Upper lobe of left lung (tissue), 6 donors: ENCODE results near the gene ZNF576. TPM values are rescaled to one million over a fixed set of nuclear protein-coding genes. Genes with fewer than 3 reads are reported as not detected.
A peak's percentile ranks its signal among the peaks of the same experiment; 100 is the strongest.

Experiments used
- ATAC-seq, 2 donors: fragments of 200-7000 bp; cut with Tn5 transposase; one replicate each; pipeline ENCODE4 v1.9.1; 2022; ENCODE audit warnings: mild to moderate bottlenecking in 2 of 2, moderate library complexity in 2 of 2; ENCODE audit not compliant: low FRiP score in 2 of 2
- DNase-seq, 2 donors: peaks; one replicate each; pipeline ENCODE4 v3.0.0-alpha.2; 2019 to 2020
- H3K27ac ChIP-seq, 4 donors: fragments of 200-600 bp; sonication (generic); one replicate each; pipeline ENCODE4 v1.5.1; 2016 to 2019
- H3K27me3 ChIP-seq, 4 donors: fragments of 200-600 bp; sonication (generic); one replicate each; pipeline ENCODE4 v1.5.1; 2017 to 2019
- H3K36me3 ChIP-seq, 4 donors: fragments of 200-600 bp; sonication (generic); one replicate each; pipeline ENCODE4 v1.5.1; 2016 to 2019
- H3K4me1 ChIP-seq, 4 donors: fragments of 200-600 bp; sonication (generic); one replicate each; pipeline ENCODE4 v1.5.1; 2018 to 2019
- H3K4me3 ChIP-seq, 4 donors: fragments of 200-600 bp; sonication (generic); one replicate each; pipeline ENCODE4 v1.5.1; 2017 to 2019; ENCODE audit warnings: mild to moderate bottlenecking in 2 of 4, moderate library complexity in 1 of 4
- H3K9me3 ChIP-seq, 4 donors: fragments of 200-600 bp; sonication (generic); one replicate each; pipeline ENCODE4 v1.5.1; 2018 to 2019
- EP300 ChIP-seq, 4 donors: sonication (generic); formaldehyde crosslinking; IDR thresholded peaks; one replicate each; pipeline ENCODE4 v1.5.1; 2017; ENCODE audit warnings: antibody characterized with exemption in 4 of 4, control low read depth in 2 of 4
- POLR2A ChIP-seq, 4 donors: fragments of 450-650 bp; IDR thresholded peaks; one replicate each; pipeline ENCODE4 v1.5.1; 2016 to 2017; ENCODE audit warnings: antibody characterized with exemption in 4 of 4, mild to moderate bottlenecking in 2 of 4
- POLR2AphosphoS5 ChIP-seq, 2 donors: sonication (generic); formaldehyde crosslinking; IDR thresholded peaks; one replicate each; pipeline ENCODE4 v1.5.1; 2017; ENCODE audit warnings: antibody characterized with exemption in 2 of 2
- WGBS, 2 donors: methylation state at CpG; one replicate each; pipeline ENCODE4 v1.1.5; 2017 to 2018; 5-methylcytosine and 5-hydroxymethylcytosine counted together
- total RNA-seq, 6 donors: library from RNA; depleted of rRNA in 4 of 6; stranded (reverse); fragments of >200 nt in 4 of 6; gene quantifications; one replicate each; pipeline versions ENCODE4 v1.1.0 to v1.2.1, GENCODE V29; 2016 to 2021
- TF ChIP-seq, protein P1 (sequence below), 6 experiments: fragments of 450-650 bp in 4 of 6; fragments of 200-600 bp in 2 of 6; sonication (generic) in 2 of 6; IDR thresholded peaks; one replicate each; pipeline ENCODE4 v1.5.1; 2016 to 2019; ENCODE audit warnings: antibody characterized with exemption in 6 of 6
- donor health status: DM: no; HTN: no; CAD: no; lungs with moderate emphysema.
- donor health status: DM: no; HTN: yes; CAD: no; lungs with severe emphysema.

Gene ZNF576
- total RNA-seq, 6 donors from 2014 or later, result 3.1 to 15.6 (median 7.8) TPM

DNA sequence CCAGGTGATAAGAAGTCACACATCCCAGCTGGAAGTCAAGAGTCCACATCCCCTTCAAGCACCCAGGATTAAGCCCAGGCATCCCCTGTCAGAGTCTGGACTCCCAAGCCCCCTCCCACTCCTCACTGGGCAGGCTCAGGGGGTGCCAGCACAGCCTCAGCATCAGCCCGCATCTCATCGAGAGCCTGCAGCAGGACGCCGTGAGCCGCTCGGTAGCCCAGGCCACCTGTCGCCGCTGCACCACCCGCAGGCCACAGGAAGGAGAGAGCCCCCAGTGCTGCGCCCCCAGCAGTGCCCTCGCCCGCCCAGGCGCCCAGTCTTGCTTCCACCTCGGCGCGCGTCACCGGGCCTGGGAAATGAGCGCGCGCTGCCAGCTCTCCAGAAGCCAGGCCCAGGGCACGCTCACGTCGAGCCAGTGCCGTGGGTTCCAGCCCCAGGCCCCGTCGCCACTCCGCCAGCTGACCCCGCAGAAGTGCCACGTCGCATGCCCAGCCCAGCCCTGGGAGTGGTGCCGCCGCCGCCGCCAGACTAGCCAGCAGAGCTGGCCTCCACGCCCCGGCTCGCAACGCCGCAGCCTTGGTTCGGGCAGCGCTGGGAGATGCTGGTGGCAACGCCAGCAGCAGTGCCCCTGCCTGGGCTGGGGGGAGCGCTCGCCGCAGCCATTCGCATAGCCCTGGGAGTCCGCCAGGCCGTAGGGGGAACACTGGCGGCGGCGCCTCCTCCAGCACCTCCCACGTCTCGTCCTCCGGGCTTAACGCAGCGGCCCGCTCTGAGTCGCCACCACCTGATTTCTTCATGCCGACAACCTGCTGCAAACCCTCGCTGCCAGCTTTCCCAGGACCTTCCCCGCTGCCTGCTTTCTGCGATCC is 4.3 kb upstream of the ZNF576 start:
- DNase-seq, result peak in 1 of 2 donors; percentile 85

DNA sequence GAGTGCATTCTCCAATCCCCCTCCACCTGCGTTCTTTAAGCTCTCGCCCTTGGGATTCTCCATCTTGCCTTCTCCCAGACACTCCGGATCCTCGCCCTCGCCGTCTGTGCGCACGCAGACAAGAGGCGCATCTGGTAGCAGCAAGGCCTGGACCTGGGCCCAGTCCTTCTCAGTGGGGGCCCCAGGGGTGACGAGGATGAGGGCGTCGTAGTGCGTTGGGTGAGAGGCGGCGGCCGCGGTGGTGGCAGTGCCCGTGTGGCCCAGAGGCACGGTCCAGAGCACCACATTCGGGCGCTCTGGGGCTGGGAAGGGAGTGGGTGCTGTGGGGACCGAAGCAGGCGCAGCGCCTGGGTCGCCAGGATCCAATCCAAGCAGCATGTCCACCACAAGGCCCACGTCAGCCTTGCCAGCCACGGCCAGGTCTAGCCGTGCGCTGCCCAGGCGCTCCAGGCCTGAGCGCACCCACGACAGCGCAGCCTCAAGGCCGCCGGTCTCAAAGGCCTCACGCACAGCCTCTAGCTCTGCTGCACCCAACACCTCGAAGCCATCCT is 3.5 kb upstream of the ZNF576 start:
- Histone ChIP-seq H3K27ac (no peak overlapping the region), H3K36me3 (peaks cover 14 to 45% (median 28%) of the 10 kb centered on the region in 4 donors), H3K4me3 (no peak overlapping the region), H3K4me1 (peaks cover 27 to 42% (median 31%) of the 10 kb centered on the region in 4 donors), H3K27me3 (no peaks in the 10 kb centered on the region), H3K9me3 (no peaks in the 10 kb centered on the region)
- TF ChIP-seq EP300 (IDR thresholded peaks at IDR 0.05) (no peak), POLR2AphosphoS5 (IDR thresholded peaks at IDR 0.05) (no peak), POLR2A (IDR thresholded peaks at IDR 0.05) (no peak)
- TF ChIP-seq, protein P1, sequence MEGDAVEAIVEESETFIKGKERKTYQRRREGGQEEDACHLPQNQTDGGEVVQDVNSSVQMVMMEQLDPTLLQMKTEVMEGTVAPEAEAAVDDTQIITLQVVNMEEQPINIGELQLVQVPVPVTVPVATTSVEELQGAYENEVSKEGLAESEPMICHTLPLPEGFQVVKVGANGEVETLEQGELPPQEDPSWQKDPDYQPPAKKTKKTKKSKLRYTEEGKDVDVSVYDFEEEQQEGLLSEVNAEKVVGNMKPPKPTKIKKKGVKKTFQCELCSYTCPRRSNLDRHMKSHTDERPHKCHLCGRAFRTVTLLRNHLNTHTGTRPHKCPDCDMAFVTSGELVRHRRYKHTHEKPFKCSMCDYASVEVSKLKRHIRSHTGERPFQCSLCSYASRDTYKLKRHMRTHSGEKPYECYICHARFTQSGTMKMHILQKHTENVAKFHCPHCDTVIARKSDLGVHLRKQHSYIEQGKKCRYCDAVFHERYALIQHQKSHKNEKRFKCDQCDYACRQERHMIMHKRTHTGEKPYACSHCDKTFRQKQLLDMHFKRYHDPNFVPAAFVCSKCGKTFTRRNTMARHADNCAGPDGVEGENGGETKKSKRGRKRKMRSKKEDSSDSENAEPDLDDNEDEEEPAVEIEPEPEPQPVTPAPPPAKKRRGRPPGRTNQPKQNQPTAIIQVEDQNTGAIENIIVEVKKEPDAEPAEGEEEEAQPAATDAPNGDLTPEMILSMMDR (IDR thresholded peaks at IDR 0.05), result no peak
- no peak for ATAC-seq
- no peak for DNase-seq
- 91 to 96% methylated on average over 24 to 36 of the region's 37 CpGs for WGBS, 2 donors

More for the DNA sequence above, 4.3 kb upstream of the ZNF576 start:
- H3K27me3 ChIP-seq, result no peaks in the 10 kb centered on the region
- H3K4me1 ChIP-seq, result peaks cover 19 to 35% (median 24%) of the 10 kb centered on the region in 4 donors
- peaks cover 14 to 45% (median 28%) of the 10 kb centered on the region in 4 donors for H3K36me3 ChIP-seq
- no peak overlapping the region for H3K4me3 ChIP-seq
- ATAC-seq, result no peak
- no peak for TF ChIP-seq POLR2A (IDR thresholded peaks at IDR 0.05)
- TF ChIP-seq EP300 (IDR thresholded peaks at IDR 0.05), result no peak
- TF ChIP-seq POLR2AphosphoS5 (IDR thresholded peaks at IDR 0.05), result no peak
- TF ChIP-seq, protein P1 (IDR thresholded peaks at IDR 0.05), result no peak
- no peaks in the 10 kb centered on the region for H3K9me3 ChIP-seq
- 96 to 98% methylated on average over 27 to 50 of the region's 63 CpGs for WGBS, 2 donors
- no peak overlapping the region for H3K27ac ChIP-seq

DNA sequence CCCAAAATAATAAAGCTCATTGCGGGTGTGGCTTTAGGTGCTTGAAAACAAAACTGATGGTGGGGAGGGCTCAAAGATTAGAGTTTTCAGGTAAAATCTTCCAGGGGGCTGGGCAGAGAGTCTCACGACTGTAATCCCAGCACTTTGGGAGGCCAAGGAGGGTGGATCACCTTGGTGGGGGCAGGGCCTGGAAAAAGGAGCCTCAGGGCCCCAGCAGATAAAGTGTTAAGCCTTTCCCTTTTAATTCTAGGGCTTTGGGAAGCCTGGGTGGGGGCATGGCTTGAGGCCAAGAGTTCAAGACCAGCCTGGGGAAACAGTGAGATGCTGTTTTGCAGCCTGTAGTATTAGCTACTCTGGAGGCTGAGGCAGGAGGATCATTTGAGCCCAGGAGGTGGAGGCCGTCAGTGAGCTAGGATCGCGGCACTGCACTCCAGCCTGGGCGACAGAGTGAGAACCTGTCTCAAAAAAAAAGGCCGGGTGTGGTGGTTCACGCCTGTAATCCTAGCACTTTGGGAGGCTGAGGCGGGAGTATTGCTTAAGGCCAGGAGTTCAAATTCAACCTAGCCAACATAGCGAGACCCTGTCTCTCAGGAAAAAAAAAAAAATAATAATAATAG is 2.2 kb upstream of the ZNF576 start:
- Histone ChIP-seq H3K27ac (peak overlapping the region in 2 of 4 donors; percentile 93 to 97), H3K9me3 (no peaks in the 10 kb centered on the region), H3K27me3 (no peaks in the 10 kb centered on the region), H3K36me3 (peaks cover 14 to 49% (median 33%) of the 10 kb centered on the region in 4 donors), H3K4me3 (peak overlapping the region in 3 of 4 donors; percentile 59 to 75 (median 62)), H3K4me1 (peaks cover 28 to 48% (median 36%) of the 10 kb centered on the region in 4 donors)
- TF ChIP-seq POLR2AphosphoS5 (IDR thresholded peaks at IDR 0.05) (no peak), POLR2A (IDR thresholded peaks at IDR 0.05) (no peak), EP300 (IDR thresholded peaks at IDR 0.05) (no peak)
- TF ChIP-seq, protein P1 (IDR thresholded peaks at IDR 0.05), result no peak
- WGBS, 2 donors, result 91 to 98% methylated on average over 10 of the region's 10 CpGs
- DNase-seq (no peak), ATAC-seq (no peak)

DNA sequence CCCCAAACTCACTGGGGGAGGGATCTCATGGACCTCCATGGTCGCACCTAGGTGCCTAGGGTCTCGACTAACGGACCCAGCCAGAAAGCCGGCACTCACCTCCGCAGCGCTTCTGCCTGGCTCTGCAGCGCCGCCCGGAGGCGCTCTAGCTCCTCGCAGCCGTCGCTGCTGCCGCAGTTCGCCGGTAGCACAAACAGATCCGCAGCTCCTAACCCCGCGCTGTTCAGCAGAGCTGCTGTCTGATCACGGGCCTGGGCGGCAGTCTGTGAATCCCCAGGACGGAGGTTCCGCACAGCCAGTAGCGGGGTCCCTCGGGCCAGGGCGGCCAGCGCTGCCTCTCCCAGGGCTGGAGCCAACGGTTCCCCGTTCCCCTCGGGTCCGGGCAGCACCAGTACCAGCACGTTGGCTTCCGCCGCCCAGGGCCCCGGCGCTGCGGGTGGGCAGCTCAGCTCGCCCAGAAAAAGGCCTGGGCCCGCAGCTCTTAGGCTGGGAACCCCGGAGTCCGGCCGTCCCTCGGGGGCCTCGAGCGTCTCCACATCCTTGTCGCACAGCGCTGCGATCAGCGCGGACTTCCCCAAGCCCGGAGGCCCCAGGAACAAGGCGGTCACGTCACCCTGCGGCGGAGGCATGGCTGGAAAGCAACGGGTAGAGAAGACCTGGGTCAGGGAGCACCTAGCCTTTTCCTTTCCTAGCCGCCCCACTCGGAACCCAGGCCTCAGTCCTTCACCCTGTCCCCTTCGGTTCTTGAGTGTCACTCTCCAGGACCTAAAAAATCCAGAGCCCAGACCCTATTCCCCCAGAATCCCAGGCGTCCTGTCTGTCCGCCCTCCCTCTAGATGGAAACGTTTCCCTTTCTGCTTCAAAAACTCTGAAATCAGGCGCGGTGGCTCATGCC is 1.4 kb upstream of the ZNF576 start:
- Histone ChIP-seq H3K36me3 (peaks cover 15 to 51% (median 35%) of the 10 kb centered on the region in 4 donors), H3K27me3 (no peaks in the 10 kb centered on the region), H3K4me3 (peak overlapping the region; percentile 55 to 75 (median 60)), H3K27ac (peak overlapping the region; percentile 93 to 98 (median 96)), H3K4me1 (peaks cover 28 to 48% (median 36%) of the 10 kb centered on the region in 4 donors), H3K9me3 (no peaks in the 10 kb centered on the region)
- WGBS, 2 donors, result 5 to 7% methylated on average over 13 to 48 of the region's 64 CpGs
- peak; percentile 45 to 49 for ATAC-seq
- TF ChIP-seq POLR2A (IDR thresholded peaks at IDR 0.05), result peak in 1 of 4 donors; percentile 33
- TF ChIP-seq EP300 (IDR thresholded peaks at IDR 0.05), result no peak
- TF ChIP-seq, protein P1 (IDR thresholded peaks at IDR 0.05), result peak; percentile 55 to 83 (median 76)
- TF ChIP-seq POLR2AphosphoS5 (IDR thresholded peaks at IDR 0.05), result peak in 1 of 2 donors; percentile 4
- DNase-seq, result peak; percentile 65 to 89
